Transverse colon (tissue), 4 donors: ENCODE measurements around the gene TLCD2. TPM values are rescaled to one million over a fixed set of nuclear protein-coding genes. Genes with fewer than 3 reads are reported as not detected.
A peak's percentile ranks its signal among the peaks of the same experiment; 100 is the strongest.

ENCODE experiments used
- DNase-seq: peaks from one replicate; pipeline ENCODE4 v3.0.0-alpha.2; 2019
- H3K27ac ChIP-seq, 4 donors: fragments of 200-600 bp; sonication (generic); 2 replicates each; pipeline ENCODE4 v1.5.1; 2016 to 2018; ENCODE audit warnings: inconsistent platforms in 4 of 4
- H3K27me3 ChIP-seq: fragments of 200-600 bp; sonication (generic); 2 replicates; pipeline ENCODE4 v1.5.1; 2017; ENCODE audit warnings: inconsistent platforms
- H3K36me3 ChIP-seq, 4 donors: fragments of 200-600 bp; sonication (generic); 2 replicates each; pipeline ENCODE4 v1.5.1; 2017 to 2019; ENCODE audit warnings: inconsistent platforms in 4 of 4
- H3K4me1 ChIP-seq, 4 donors: fragments of 200-600 bp; sonication (generic); 2 replicates each; pipeline ENCODE4 v1.5.1; 2017 to 2020; ENCODE audit warnings: inconsistent platforms in 4 of 4
- H3K4me3 ChIP-seq, 4 donors: fragments of 200-600 bp; sonication (generic); 1 replicate in 1 of 4; 2 replicates in 3 of 4; pipeline versions ENCODE4 v1.5.1 to v1.6.1; 2017 to 2019; ENCODE audit warnings: inconsistent platforms in 4 of 4
- H3K9me3 ChIP-seq, 2 donors: fragments of 200-600 bp; sonication (generic); 2 replicates each; pipeline ENCODE4 v1.5.1; 2017 to 2019; ENCODE audit warnings: inconsistent platforms in 2 of 2
- CTCF ChIP-seq, 5 experiments: fragments of 200-600 bp in 3 of 5; fragments of 450-650 bp in 2 of 5; sonication (generic) in 3 of 5; IDR thresholded peaks; 1 replicate in 2 of 5; 2 replicates in 3 of 5; pipeline ENCODE4 v1.5.1; 2016 to 2017; ENCODE audit warnings: antibody characterized with exemption in 5 of 5, inconsistent platforms in 3 of 5, mild to moderate bottlenecking in 2 of 5, moderate library complexity in 1 of 5
- EP300 ChIP-seq: sonication (generic); formaldehyde crosslinking; IDR thresholded peaks from one replicate; pipeline ENCODE4 v1.6.1; 2017; ENCODE audit warnings: antibody characterized with exemption, low read depth
- POLR2A ChIP-seq: fragments of 450-650 bp; IDR thresholded peaks from one replicate; pipeline ENCODE4 v1.6.1; 2016; ENCODE audit warnings: antibody characterized with exemption, mild to moderate bottlenecking, moderate library complexity
- POLR2AphosphoS5 ChIP-seq, 3 donors: sonication (generic); formaldehyde crosslinking; IDR thresholded peaks; one replicate each; pipeline ENCODE4 v1.6.1; 2016; ENCODE audit warnings: antibody characterized with exemption in 3 of 3
- WGBS, 2 donors: methylation state at CpG; one replicate each; pipeline ENCODE4 v1.1.5; 2018; ENCODE audit warnings: low coverage in 1 of 2; 5-methylcytosine and 5-hydroxymethylcytosine counted together
- in situ Hi-C, 4 donors: fragments of 200-750 bp; cut with MboI; loops; one replicate each; pipeline versions ENCODE4 v1.15.0 to v1.15.1; 2017; ENCODE audit warnings: low sequenced_read_pairs in 3 of 4, low pct_ligation_motif_present in 1 of 4, low pct_unique_long_range_greater_than_20kb in 1 of 4
- intact Hi-C: fragments of 100-400 bp; cut with DNase I; formaldehyde crosslinking; loops from one replicate; pipeline ENCODE4 v1.15.1; 2023; ENCODE audit warnings: low total_unique reads
- total RNA-seq, 4 donors: library from RNA; depleted of rRNA; stranded (reverse); fragments of >200 nt; gene quantifications; one replicate each; pipeline ENCODE4 v1.1.0, GENCODE V29; 2016

Gene TLCD2
- total RNA-seq, 4 donors from 2014 or later = 21.6 to 48.6 (median 31.5) TPM

- peak overlapping the region in 3 of 4 donors; percentile 31 to 56 (median 31) for H3K27ac ChIP-seq
- peak overlapping the region in 1 of 4 donors; percentile 27 for H3K4me3 ChIP-seq
- in situ Hi-C loops (loop anchor here (10.0 to 25.0 kb wide), 3 partner anchors 64 to 316 kb away; partner anchors contain the start of genes DPH1 (in 1 of the 4), OVCA2 (in 1 of the 4) and RTN4RL1 (in 1 of the 4)), intact Hi-C loops (no loop called here)
- H3K9me3 ChIP-seq = no peaks in the 10 kb centered on the region
- no peaks in the 10 kb centered on the region for H3K27me3 ChIP-seq
- H3K4me1 ChIP-seq = peaks cover 21 to 46% (median 32%) of the 10 kb centered on the region in 4 donors
- peak; percentile 80 for DNase-seq
- H3K36me3 ChIP-seq = no peaks in the 10 kb centered on the region
- no peak for TF ChIP-seq POLR2A
- TF ChIP-seq CTCF (IDR thresholded peaks at IDR 0.05) = peak; percentile 95 to 99 (median 98)
- no peak for TF ChIP-seq EP300
- WGBS, 2 donors = 10 to 36% methylated on average over 7 to 11 of the region's 11 CpGs
Measured at GRCh38 chr17:1720856-1721386, 10.7 kb upstream of the TLCD2 start.

- in situ Hi-C loops (loop anchor here in 2 of 4 donors (25.0 kb wide), 2 partner anchors 94 to 319 kb away; partner anchors contain the start of genes DPH1 (in 1 of the 2), OVCA2 (in 1 of the 2) and RTN4RL1 (in 1 of the 2)), intact Hi-C loops (loop anchor here (5.0 to 10.0 kb wide), 2 partner anchors 64 kb away; no protein-coding TSS in a partner anchor)
- no peak for DNase-seq
- no peak for TF ChIP-seq EP300
- TF ChIP-seq POLR2AphosphoS5 (IDR thresholded peaks at IDR 0.05) = no peak
- no peak for TF ChIP-seq CTCF (IDR thresholded peaks at IDR 0.05)
- no peak for TF ChIP-seq POLR2A
- Histone ChIP-seq H3K4me1 (peaks cover 18 to 42% (median 27%) of the 10 kb centered on the region in 4 donors), H3K27me3 (no peaks in the 10 kb centered on the region), H3K9me3 (no peaks in the 10 kb centered on the region), H3K27ac (peak overlapping the region; percentile 99 to 100 (median 100)), H3K4me3 (peak overlapping the region in 1 of 4 donors; percentile 54), H3K36me3 (no peaks in the 10 kb centered on the region)
- 70 to 83% methylated on average over 2 to 19 of the region's 19 CpGs for WGBS, 2 donors
Measured at GRCh38 chr17:1718362-1719165, 8.4 kb upstream of the TLCD2 start.

- intact Hi-C loops (loop anchor here (5.0 to 10.0 kb wide), 2 partner anchors 62 to 65 kb away; no protein-coding TSS in a partner anchor), in situ Hi-C loops (loop anchor here in 2 of 4 donors (25.0 kb wide), 2 partner anchors 95 to 320 kb away; partner anchors contain the start of genes DPH1 (in 1 of the 2), OVCA2 (in 1 of the 2) and RTN4RL1 (in 1 of the 2))
- DNase-seq = peak; percentile 95
- no peaks in the 10 kb centered on the region for H3K27me3 ChIP-seq
- no peaks in the 10 kb centered on the region for H3K9me3 ChIP-seq
- peaks cover 0 to 7% (median 2%) of the 10 kb centered on the region in 4 donors for H3K36me3 ChIP-seq
- H3K27ac ChIP-seq = peak overlapping the region; percentile 99 to 100 (median 100)
- H3K4me3 ChIP-seq = peak overlapping the region; percentile 45 to 82 (median 64)
- TF ChIP-seq POLR2AphosphoS5 (IDR thresholded peaks at IDR 0.05) = peak; percentile 73 to 78 (median 74)
- TF ChIP-seq EP300 = no peak
- TF ChIP-seq POLR2A = peak; percentile 66
- TF ChIP-seq CTCF (IDR thresholded peaks at IDR 0.05) = no peak
- WGBS, 2 donors = 0 to 1% methylated on average over 9 to 13 of the region's 13 CpGs
- peaks cover 21 to 45% (median 35%) of the 10 kb centered on the region in 4 donors for H3K4me1 ChIP-seq
Measured at GRCh38 chr17:1716912-1717695, 6.9 kb upstream of the TLCD2 start.
